HG03108 (cell line): Measurements from ENCODE around the gene ABLIM2.
"Not testable (repeated sequence)": the region's sequence is repeated elsewhere in the genome, so short reads cannot be mapped to it uniquely, and the experiment has no call there.

Experiments used
- ATAC-seq: cut with Tn5 transposase; IDR thresholded peaks from one replicate; pipeline ENCODE4 v1.9.1; 2021; ENCODE audit warnings: moderate library complexity; ENCODE audit not compliant: unreplicated experiment

Gene ABLIM2

DNA sequence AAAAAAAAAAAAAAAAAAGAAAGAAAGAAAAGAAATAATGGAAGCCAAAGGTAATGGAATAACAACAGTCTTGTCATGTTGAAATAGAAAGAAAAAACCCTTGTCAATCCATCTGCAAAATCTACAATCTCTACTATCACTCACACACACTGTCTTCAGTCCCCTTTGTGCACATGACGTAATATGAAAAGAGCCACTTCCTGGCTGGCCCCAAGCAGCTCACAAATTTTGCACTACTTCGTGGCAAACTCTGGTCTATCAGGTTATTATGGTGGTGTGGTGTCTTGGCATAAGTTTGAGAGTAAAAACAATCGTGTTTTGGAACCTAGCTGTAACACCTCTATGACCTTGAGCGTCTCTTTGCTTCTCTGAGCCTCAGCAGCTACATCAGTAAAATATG is 210.7 kb downstream of the ABLIM2 start:
- no peak for ATAC-seq

GRCh38 chr4:7945709-7946380 is 212.8 kb downstream of the ABLIM2 start:
- no peak for ATAC-seq

- no peak for ATAC-seq
Measured at GRCh38 chr4:7944599-7945220, 213.9 kb downstream of the ABLIM2 start.

DNA sequence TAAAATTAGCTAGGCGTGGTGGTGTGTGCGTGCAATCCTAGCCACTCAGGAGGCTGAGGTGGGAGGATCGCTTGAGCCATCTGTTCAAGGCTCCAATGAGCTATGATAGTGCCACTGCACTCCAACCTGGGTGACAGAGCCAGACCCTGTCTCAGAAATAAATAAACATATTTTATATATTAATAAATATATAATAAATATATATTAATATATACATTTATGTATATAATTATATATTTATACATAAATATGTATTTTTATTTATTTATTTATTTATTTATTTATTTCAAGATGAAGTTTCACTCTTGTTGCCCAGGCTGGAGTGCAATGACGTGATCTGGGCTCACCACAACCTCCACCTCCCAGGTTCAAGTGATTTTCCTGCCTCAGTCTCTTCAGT is 214.9 kb downstream of the ABLIM2 start:
- ATAC-seq = not testable (repeated sequence)

DNA sequence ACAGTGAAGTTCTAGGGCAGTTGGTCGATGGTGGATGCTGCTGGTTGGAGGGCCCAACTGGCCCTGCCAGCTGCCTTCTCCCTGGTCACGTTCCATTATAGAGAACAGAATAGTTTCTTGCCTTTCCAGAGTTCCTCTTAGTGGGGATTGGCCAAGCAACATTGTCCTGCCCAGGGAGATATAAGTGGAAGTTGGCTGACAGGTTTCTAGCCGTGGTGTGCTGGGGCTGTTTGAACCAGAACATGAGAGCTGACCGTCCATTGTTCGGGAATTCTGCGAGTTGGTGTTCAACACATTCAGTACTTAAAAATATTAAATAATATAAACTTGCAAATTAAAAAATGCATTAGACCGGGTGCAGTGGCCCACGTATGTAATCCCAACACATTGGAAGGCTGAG is 215.4 kb downstream of the ABLIM2 start:
- ATAC-seq = no peak

- ATAC-seq = no peak
Measured at GRCh38 chr4:7941965-7942496, 216.6 kb downstream of the ABLIM2 start.

- no peak for ATAC-seq
Measured at GRCh38 chr4:7941111-7941964, 217.3 kb downstream of the ABLIM2 start.

GRCh38 chr4:7939377-7940108 is 219.1 kb downstream of the ABLIM2 start, which contains the start of gene AFAP1:
AFAP1 (minus strand) TSS chr4:7939861; CDS start chr4:7872078, 67,783 bp downstream.
- ATAC-seq = peak; percentile 87

DNA sequence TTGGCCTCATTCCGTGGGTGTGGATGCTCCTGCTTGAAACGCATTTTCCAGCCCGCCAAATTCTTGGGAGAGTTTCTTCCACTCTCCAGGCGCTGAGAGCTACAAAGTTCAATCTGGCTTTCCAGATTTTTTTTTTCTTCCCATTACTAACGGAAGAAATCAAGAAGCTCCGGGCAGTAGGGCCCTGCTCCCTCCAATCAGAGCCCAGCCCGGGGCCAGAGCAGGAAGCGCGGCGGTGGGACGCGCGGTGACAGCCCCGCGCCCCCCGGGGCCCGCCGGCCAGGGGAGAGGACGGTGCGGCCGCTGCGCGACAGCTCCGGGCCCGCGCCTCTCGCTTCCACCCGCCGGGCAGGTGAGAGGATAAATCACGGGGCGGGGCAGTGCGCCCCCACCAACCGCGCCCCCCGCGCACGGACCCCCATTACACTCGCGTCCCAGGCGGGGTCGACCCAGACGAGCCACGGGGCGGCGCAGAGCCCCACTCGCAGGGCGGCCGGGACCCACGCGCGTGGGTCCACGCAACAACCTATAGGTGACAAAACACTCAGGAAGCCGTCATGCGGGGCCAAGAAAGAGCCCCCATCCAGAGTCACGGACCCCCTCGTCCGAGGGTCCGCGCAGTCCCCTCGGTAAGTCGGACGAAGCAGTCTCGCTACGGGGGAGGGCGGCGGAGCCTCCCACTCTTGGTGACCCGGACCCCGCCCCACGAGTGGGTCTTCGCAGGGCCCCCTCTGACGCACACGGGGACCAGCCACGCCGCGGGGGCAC is 219.8 kb downstream of the ABLIM2 start:
- ATAC-seq = no peak

- no peak for ATAC-seq
Measured at GRCh38 chr4:7938266-7938608, 220.4 kb downstream of the ABLIM2 start.

DNA sequence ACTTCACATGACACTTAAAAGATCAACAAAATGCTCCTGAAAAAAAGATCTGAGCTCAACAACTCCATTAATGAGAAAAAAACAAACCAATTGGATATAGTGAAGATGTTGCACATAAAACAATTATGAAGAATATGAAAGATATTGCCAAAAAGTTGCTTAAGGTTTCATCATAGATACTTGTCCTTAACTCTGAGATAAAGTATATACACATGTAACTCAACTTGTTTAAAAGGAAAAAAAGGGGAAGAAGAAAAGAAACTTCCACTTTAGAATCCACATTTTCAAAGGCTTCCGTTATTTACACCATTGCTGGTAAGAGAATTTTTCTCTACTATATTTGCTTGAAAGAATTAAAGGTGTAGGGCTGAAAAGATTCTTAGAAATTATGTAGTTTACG is 221.6 kb downstream of the ABLIM2 start:
- ATAC-seq = no peak

DNA sequence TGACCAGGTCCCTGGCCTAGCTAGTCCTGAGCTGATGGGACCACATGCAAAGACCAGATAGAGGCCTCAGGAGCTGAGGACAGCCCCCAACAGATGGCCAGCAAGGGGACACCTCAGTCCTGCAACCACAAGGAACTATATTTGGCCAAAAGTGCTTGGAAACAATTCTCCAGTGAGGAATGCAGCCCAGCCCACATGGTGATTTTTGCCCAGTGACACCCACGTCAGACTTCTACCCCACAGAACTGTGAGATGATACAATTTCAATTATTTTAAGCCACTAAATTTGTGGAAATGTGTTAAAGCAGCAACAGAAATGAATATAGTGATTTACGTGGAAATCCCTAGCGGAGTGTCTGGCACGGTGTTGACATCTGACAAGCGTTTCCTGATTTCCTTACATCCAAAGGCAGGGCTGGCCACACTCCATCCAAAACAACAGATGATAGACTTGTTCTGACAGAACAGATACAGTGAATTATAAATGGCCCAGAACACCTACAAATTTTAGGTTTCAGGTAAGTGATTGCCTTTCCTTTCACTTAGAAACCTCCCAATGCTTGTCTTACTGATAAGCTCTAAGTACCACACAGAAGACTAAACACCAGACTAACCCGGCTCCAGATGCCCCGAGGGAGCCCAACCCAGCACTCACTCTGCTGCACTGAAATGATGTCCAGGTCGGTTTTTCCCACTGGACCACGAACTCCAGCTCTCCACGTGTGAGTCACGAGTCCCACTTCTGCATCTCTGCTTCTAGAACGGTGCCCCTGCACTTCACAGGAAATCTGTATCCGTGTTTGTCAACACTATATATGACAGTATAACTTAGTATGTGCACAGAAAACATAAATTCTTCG is 224.7 kb downstream of the ABLIM2 start:
- no peak for ATAC-seq

DNA sequence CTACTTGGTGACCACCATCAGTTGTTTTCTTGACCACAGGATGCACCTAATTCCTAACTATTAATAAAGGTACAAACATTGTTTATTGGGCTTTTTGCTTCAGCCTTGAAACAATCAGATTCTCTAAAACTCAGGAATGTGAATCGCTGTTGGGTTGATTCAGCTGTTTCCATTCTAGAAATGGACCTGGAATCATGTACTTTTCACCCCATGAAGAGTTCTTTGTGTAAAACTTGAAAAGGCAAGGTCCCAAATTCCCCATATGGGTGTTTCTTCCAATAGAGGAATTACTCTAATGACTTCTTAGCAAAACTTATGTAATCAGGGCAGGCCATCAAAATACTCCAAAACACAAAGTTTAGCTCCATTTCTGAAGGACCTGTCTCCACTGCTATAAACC is 226.3 kb downstream of the ABLIM2 start:
- no peak for ATAC-seq

- no peak for ATAC-seq
Measured at GRCh38 chr4:7929118-7929951, 229.3 kb downstream of the ABLIM2 start.

DNA sequence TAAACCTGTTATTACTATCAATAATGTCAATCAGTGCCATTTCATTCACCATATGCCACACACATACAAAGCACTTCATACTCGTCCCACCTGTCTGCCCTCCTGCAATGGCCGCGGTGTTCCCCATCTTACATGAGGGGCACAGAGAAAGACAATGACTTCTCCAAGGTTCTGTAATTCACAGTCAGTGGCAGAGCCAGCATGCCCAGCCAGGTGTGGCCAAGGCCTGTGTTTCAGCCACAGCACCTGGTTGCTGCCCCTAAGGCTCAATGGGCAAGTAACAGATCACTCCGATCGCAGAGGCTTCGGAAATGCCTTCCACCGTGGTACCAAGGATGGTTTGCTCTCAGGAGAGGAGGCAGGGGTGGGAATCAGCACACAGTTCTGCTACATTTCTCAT is 229.9 kb downstream of the ABLIM2 start:
- ATAC-seq = no peak

DNA sequence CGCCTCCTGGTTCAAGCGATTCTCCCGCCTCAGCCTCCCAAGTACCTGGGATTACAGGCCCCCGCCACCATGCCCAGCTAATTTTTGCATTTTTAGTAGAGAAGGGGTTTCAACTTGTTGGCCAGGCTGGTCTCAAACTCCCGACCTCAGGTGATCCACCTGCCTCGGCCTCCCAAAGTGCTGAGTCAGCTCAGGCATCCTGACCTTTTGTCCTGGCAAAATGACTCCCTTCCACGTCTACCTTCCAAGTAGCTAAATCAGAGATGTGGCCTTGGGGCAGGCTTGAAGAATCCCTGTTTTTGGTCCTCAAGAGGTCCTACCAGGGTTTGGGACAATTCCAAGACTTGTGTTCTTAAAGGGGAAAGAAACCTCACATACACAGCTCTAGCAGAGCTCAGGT is 231.8 kb downstream of the ABLIM2 start:
- ATAC-seq = no peak

DNA sequence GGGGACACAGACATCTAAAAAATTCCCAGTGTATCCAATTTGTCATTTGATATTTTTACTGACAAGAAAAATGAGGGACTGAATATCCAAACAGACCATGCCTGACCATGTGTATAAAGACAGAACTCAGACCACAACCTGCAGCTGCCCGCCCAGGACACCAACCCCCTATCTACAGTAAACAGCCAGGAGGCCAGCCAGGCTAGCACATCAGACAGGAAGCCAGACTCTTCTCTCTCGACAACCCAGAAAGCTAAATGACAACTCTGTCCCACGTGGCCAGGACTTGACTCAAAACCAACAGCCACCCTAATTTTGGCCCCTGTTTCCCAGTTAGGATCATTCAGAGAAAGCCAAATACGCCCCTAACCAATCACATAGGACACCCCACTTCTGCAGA is 234.0 kb downstream of the ABLIM2 start:
- no peak for ATAC-seq

GRCh38 chr4:7924163-7924562 is 234.4 kb downstream of the ABLIM2 start:
- no peak for ATAC-seq
